ENCODE data around the gene SLC17A2.
A peak's percentile ranks its signal among the peaks of the same experiment; 100 is the strongest.

Gene SLC17A2, protein sequence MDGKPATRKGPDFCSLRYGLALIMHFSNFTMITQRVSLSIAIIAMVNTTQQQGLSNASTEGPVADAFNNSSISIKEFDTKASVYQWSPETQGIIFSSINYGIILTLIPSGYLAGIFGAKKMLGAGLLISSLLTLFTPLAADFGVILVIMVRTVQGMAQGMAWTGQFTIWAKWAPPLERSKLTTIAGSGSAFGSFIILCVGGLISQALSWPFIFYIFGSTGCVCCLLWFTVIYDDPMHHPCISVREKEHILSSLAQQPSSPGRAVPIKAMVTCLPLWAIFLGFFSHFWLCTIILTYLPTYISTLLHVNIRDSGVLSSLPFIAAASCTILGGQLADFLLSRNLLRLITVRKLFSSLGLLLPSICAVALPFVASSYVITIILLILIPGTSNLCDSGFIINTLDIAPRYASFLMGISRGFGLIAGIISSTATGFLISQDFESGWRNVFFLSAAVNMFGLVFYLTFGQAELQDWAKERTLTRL

DNA sequence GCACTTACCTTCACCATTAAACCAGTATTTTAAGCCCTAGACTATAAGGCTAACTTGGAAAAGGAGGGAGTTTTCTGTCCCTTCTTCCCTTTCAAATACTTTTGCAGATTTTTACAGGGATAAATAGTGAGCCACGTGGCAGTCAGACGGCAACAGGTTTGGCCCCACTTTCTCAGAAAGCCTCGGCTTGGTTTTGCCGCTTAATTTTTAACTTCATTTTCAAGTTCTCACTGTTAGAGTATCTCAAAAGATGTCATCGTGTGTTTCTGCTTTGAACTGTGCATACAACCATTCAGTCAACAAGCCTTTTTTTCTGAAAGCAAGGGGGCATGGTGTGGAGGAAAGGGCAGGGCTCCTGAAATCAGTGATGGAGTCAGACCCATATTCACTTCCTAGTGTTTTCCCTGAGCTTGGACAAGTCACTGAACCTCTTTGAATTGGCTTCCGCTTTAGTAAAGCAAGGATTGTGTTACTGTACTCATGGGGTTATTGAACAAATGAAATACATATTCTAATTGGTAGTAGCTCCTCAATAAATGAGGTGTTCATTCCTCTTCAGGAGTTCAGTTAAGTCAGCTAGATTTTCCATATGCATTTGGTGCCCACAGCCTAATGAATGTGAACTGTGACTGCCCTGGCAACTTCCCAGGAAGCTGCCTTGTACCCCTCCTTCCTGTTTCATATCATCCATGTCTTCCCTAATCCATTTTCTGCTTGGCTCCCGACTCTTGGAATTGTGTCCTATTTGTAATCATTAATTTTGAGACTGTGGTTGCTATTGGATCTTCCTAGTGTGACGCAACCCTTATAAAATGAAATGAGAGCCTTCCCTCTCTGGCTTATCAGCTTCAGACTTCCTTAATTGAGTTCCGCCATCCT is at the start of gene SLC17A2:
Gene SLC17A2, minus strand, starts transcription at position 160 of the 879 bp plus-strand sequence. CDS start 4,895 bp downstream, outside the sequence.
- Histone ChIP-seq H3K9ac (ENCODE audit: low read depth, low read length) (no peak within 1 kb of the TSS), H3K4me1 (ENCODE audit: insufficient read depth, low read length) (no peaks in the 10 kb centered on the region), H3K9me3 (ENCODE audit: control insufficient read depth, insufficient read depth, low read length) (no peaks in the 10 kb centered on the region), H3K36me3 (ENCODE audit: insufficient read depth, low read length) (no peaks in the 10 kb centered on the region)

DNA sequence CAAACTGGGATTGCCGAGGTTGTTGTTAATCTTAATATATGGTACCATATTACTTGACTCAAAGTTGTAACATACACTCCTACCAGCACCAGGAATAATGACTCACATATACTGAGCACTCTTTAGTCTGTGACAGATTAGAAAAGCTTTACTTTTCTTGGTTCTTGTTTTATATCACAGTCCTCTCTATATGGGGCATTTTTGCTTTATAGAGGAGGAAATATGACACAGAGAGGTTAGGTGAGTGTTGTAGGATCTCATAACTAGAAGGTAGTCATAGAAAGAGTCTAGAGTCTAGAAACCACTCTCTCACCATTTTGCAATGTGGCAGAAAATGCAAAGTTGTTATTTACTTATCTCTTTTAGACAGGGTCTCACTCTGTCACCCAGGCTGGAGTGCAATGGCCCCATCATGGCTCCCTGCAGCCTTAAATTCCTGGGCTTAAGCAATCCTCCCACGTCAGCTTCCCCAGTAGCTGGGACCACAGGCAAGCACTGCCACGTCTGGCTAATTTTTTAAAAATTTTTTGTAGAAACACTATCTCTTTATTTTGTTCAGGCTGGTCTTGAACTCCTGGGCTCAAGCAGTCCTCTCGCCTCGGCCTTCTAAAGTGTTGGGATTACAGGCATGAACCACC is 45.6 kb upstream of the SLC17A2 start:
- no peaks in the 10 kb centered on the region for H3K9me3 ChIP-seq (ENCODE audit: control insufficient read depth, insufficient read depth, low read length)
- H3K4me1 ChIP-seq (ENCODE audit: insufficient read depth, low read length): peaks cover 7% of the 10 kb centered on the region
- no peaks in the 10 kb centered on the region for H3K36me3 ChIP-seq (ENCODE audit: insufficient read depth, low read length)
- H3K9ac ChIP-seq (ENCODE audit: low read depth, low read length): no peak overlapping the region

DNA sequence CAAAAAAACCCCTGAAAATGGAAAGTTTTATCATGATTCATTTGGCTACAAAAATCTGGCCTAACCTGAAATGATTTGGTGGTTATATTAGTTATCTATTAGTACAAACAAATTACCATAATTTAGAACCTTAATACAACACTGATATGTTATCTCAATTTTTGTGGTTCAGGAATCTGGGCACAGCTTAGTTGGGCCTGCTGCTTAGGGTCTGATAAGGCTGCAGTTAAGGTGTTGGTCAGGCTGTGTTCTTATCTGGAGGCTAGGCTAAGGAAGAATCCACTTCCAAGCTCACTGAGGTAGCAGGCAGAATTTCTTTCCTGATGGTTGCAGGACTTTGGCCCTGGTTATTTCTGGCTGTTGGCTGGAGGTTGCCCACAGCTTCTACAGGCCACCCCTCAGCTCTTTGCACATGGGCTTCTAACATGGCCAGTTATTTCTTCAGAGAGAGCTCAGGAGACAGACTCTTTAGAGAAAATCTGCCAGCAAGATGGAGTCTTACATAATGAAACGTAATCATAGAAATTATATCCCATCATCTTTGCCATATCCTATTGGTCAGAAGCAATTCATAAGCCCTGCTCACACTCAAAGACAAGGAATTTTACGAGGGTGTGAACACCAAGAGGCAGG is 43.5 kb upstream of the SLC17A2 start:
- Histone ChIP-seq H3K9ac (ENCODE audit: low read depth, low read length) (no peak overlapping the region), H3K9me3 (ENCODE audit: control insufficient read depth, insufficient read depth, low read length) (no peaks in the 10 kb centered on the region), H3K4me1 (ENCODE audit: insufficient read depth, low read length) (peaks cover 9% of the 10 kb centered on the region), H3K36me3 (ENCODE audit: insufficient read depth, low read length) (no peaks in the 10 kb centered on the region)

DNA sequence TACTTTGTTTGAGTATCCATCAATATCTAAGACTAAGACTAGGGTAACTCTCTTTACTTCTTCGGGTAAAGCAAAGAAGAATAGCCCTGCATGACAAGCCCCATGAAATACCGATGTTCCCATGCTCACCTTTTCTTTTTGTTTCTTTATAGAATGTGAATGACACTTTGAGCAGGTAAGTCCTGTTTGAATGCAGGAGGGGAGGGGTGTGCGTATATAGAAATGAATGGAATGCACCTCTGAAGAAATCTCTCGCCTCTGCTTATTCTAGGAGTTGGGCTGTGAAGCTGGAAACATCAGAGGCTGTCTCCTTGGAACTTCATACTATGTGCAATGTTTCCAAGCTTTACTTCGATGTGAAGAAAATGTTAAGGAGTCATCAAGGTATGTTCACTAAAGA is 42.4 kb upstream of the SLC17A2 start:
- no peaks in the 10 kb centered on the region for H3K9me3 ChIP-seq (ENCODE audit: control insufficient read depth, insufficient read depth, low read length)
- H3K4me1 ChIP-seq (ENCODE audit: insufficient read depth, low read length): peaks cover 9% of the 10 kb centered on the region
- no peak overlapping the region for H3K9ac ChIP-seq (ENCODE audit: low read depth, low read length)
- no peaks in the 10 kb centered on the region for H3K36me3 ChIP-seq (ENCODE audit: insufficient read depth, low read length)

DNA sequence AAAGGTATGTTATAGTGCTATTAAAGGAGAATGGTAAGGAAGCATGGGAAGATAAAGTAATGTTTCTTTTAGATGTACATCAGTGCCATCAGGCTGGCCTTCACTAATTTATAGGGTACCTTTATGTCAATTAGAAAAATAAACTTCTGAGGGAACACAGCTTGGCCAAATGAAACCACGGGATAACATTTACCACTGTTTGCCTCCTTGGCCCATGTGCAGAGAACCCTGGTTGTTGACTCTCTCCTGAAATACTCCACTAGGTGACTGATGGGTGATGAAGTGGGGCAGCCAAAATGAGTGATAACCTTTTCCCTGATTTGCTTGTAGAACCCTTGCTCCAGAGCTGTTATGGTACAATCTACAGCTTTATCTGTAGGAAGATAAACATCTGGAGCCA is 41.6 kb upstream of the SLC17A2 start:
- no peaks in the 10 kb centered on the region for H3K36me3 ChIP-seq (ENCODE audit: insufficient read depth, low read length)
- H3K9me3 ChIP-seq (ENCODE audit: control insufficient read depth, insufficient read depth, low read length): no peaks in the 10 kb centered on the region
- H3K4me1 ChIP-seq (ENCODE audit: insufficient read depth, low read length): peaks cover 9% of the 10 kb centered on the region
- H3K9ac ChIP-seq (ENCODE audit: low read depth, low read length): no peak overlapping the region

GRCh38 chr6:25971187-25971821 is 40.8 kb upstream of the SLC17A2 start:
- no peak overlapping the region for H3K9ac ChIP-seq (ENCODE audit: low read depth, low read length)
- H3K9me3 ChIP-seq (ENCODE audit: control insufficient read depth, insufficient read depth, low read length): no peaks in the 10 kb centered on the region
- H3K36me3 ChIP-seq (ENCODE audit: insufficient read depth, low read length): no peaks in the 10 kb centered on the region
- H3K4me1 ChIP-seq (ENCODE audit: insufficient read depth, low read length): peaks cover 15% of the 10 kb centered on the region

DNA sequence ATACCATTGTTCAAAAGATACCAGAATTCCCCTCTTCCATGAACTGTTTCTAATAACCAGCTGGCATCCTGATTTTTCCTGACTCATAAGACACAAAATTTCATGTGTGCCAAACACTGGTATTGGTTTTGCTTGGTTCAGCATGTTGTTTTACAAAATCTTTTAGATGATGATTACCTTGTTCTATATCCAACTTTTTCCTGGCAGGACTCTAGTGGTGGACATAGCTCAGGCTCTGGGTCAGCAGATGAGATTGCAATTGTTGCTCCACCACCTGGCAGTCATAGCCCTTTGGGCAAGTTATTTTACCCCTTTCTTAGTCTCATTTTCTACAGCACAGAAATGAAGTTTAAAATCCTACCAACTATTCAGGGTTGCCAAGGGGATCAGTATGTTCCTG is 38.3 kb upstream of the SLC17A2 start:
- Histone ChIP-seq H3K9me3 (ENCODE audit: control insufficient read depth, insufficient read depth, low read length) (no peaks in the 10 kb centered on the region), H3K9ac (ENCODE audit: low read depth, low read length) (no peak overlapping the region), H3K36me3 (ENCODE audit: insufficient read depth, low read length) (no peaks in the 10 kb centered on the region), H3K4me1 (ENCODE audit: insufficient read depth, low read length) (peaks cover 22% of the 10 kb centered on the region)

- H3K9ac ChIP-seq (ENCODE audit: low read depth, low read length): no peak overlapping the region
- no peaks in the 10 kb centered on the region for H3K9me3 ChIP-seq (ENCODE audit: control insufficient read depth, insufficient read depth, low read length)
- no peaks in the 10 kb centered on the region for H3K36me3 ChIP-seq (ENCODE audit: insufficient read depth, low read length)
- H3K4me1 ChIP-seq (ENCODE audit: insufficient read depth, low read length): peaks cover 32% of the 10 kb centered on the region
Observed at GRCh38 chr6:25966711-25967110, 36.2 kb upstream of the SLC17A2 start.

DNA sequence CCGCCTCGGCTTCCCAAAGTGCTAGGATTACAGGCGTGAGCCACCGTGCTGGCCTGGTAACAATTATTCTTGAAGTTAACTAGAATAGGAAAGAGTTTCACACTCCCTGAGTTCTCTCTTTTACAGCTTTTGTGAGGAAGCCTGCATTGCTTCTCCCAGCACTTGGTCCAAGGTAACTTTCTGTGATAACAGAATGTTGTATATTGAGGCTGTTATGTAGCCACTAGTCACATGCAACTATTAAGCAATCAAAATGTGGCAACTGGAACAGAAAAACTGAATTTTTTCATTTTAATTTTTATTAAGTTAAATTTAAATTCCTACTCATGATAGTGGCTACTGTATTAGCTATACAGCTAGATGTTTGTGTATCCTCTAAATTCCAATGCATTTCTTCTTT is 34.6 kb upstream of the SLC17A2 start:
- H3K36me3 ChIP-seq (ENCODE audit: insufficient read depth, low read length): no peaks in the 10 kb centered on the region
- peaks cover 22% of the 10 kb centered on the region for H3K4me1 ChIP-seq (ENCODE audit: insufficient read depth, low read length)
- H3K9ac ChIP-seq (ENCODE audit: low read depth, low read length): no peak overlapping the region
- no peaks in the 10 kb centered on the region for H3K9me3 ChIP-seq (ENCODE audit: control insufficient read depth, insufficient read depth, low read length)

DNA sequence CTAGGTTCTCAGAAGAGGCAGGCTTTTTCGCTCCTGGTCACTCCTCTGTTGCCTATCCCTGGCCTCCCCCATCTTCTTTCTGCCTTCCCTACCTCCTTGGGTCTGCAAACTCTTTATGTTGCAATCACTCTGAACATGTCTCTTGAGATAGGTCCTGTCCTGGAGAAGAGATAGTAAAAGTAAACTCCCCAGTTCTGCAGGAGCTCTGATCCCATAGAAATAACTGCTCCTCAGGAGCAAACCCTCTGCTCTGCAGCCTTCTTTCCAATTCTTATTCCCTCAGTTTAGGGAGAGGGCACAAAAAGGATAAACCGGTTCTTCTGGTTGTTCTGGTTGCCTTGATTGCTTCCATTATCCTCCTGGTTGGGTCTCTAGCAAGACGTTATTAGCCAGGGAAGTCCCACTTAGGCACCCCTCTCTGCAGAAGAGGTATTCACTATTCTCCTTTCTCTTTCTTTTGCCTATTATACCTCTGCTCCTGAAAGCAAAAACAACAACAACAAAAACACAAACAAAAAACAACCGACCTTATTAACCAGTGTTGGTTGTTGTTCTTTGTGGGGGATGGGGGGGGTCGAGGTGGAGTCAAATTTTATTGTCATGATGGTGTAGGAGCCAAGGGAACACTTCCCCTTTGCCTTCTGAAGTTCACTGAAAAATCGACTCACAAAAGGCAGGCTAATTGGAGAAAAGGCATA is 33.1 kb upstream of the SLC17A2 start:
- Histone ChIP-seq H3K4me1 (ENCODE audit: insufficient read depth, low read length) (peaks cover 22% of the 10 kb centered on the region), H3K9ac (ENCODE audit: low read depth, low read length) (peak overlapping the region; percentile 29; the same call in 1 of the 2 replicates), H3K9me3 (ENCODE audit: control insufficient read depth, insufficient read depth, low read length) (peaks cover 8% of the 10 kb centered on the region; the same call in 1 of the 2 replicates), H3K36me3 (ENCODE audit: insufficient read depth, low read length) (no peaks in the 10 kb centered on the region)

DNA sequence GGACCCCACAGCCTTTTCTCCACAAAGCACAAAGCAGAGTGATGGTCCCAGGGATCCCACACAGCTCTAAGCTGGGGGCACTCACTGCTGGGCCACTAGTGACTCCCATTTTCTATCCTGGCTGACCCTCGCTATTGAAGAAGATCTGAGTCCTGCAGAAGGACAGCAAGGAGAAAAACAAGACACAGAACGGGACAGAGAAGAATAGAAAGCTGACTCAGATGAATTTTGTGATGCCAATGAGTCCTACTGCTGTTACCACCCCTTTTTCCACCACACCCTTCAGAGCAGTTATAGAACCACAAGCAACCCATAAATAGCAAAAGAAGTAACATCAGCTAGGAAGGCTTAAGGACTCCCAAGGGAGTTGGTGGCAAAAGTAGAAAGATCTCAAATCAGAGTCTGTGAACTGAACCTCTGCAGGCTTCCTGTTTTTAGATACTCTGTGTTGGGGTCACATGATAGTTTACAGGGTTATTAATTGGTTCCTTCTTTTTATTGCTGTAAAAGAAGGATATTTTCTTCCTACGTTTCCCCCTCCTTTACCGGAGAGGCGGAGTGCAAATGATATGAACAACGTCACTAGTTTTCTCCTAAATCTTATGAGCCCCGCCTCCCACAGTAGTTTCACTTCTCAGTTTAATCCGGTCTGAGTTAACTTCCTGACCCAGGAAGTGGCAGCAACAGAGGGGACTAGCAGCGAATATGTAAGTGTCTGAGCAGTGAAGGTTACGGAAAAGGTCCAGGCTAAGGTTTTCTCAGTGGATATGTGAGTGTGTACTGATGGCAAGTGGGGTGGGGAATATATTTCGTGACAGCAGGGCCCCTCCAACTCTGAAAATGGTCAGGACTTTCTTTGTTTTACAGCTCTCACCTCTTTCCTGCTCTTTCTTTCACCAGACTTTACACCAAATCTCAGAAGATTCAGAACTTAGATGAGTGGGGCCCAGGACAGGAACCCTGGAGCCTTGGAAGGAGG is 31.9 kb upstream of the SLC17A2 start, which contains the start of gene TRIM38:
Gene TRIM38, plus strand, starts transcription at position 654 of the 979 bp plus-strand sequence. CDS start 3,721 bp downstream, outside the sequence.
- Histone ChIP-seq H3K9ac (ENCODE audit: low read depth, low read length) (peak within 1 kb of the TSS; percentile 29; the same call in 1 of the 2 replicates), H3K36me3 (ENCODE audit: insufficient read depth, low read length) (no peaks in the 10 kb centered on the region), H3K4me1 (ENCODE audit: insufficient read depth, low read length) (peaks cover 22% of the 10 kb centered on the region), H3K9me3 (ENCODE audit: control insufficient read depth, insufficient read depth, low read length) (peaks cover 11% of the 10 kb centered on the region; the same call in 1 of the 2 replicates)

- Histone ChIP-seq H3K9ac (ENCODE audit: low read depth, low read length) (no peak overlapping the region), H3K4me1 (ENCODE audit: insufficient read depth, low read length) (peaks cover 20% of the 10 kb centered on the region), H3K36me3 (ENCODE audit: insufficient read depth, low read length) (no peaks in the 10 kb centered on the region), H3K9me3 (ENCODE audit: control insufficient read depth, insufficient read depth, low read length) (peaks cover 11% of the 10 kb centered on the region; the same call in 1 of the 2 replicates)
Observed at GRCh38 chr6:25961619-25962148, 31.2 kb upstream of the SLC17A2 start.
